Hepatocyte (in vitro differentiated cells): ENCODE measurements around the gene RABEP2. TPM values are rescaled to one million over a fixed set of nuclear protein-coding genes. Genes with fewer than 3 reads are reported as not detected.

Source experiments
- DNase-seq: peaks from one replicate; pipeline ENCODE4 v3.0.0-alpha.2; 2016; ENCODE audit warnings: low spot score
- H2AFZ ChIP-seq: fragments of 200-600 bp; sonication (generic); 2 replicates; pipeline ENCODE4 v1.6.0; 2016; ENCODE audit warnings: antibody characterized with exemption, mild to moderate bottlenecking
- H3K27ac ChIP-seq: fragments of 200-600 bp; sonication (generic); 2 replicates; pipeline ENCODE4 v1.5.1; 2016; ENCODE audit warnings: mild to moderate bottlenecking
- H3K27me3 ChIP-seq: fragments of 200-600 bp; sonication (generic); 2 replicates; pipeline ENCODE4 v1.6.1; 2016
- H3K36me3 ChIP-seq: fragments of 200-600 bp; sonication (generic); replicated peaks from 2 replicates; pipeline ENCODE4 v1.5.1; 2016; ENCODE audit warnings: low read depth; ENCODE audit not compliant: insufficient read depth
- H3K4me1 ChIP-seq: fragments of 200-600 bp; sonication (generic); 2 replicates; pipeline ENCODE4 v1.5.1; 2016; ENCODE audit warnings: mild to moderate bottlenecking, moderate library complexity; ENCODE audit not compliant: insufficient read depth
- H3K4me2 ChIP-seq: fragments of 200-600 bp; sonication (generic); 2 replicates; pipeline ENCODE4 v1.6.0; 2016
- H3K4me3 ChIP-seq: fragments of 200-600 bp; sonication (generic); 2 replicates; pipeline ENCODE4 v1.5.1; 2016; ENCODE audit warnings: mild to moderate bottlenecking
- H3K79me2 ChIP-seq: fragments of 200-600 bp; sonication (generic); 2 replicates; pipeline ENCODE4 v1.6.0; 2017; ENCODE audit warnings: mild to moderate bottlenecking
- H3K9me2 ChIP-seq: fragments of 200-600 bp; sonication (generic); replicated peaks from 2 replicates; pipeline ENCODE4 v1.6.0; 2017; ENCODE audit warnings: mild to moderate bottlenecking; ENCODE audit not compliant: insufficient read depth
- H3K9me3 ChIP-seq: fragments of 200-600 bp; sonication (generic); 2 replicates; pipeline ENCODE4 v1.5.1; 2016; ENCODE audit warnings: low read depth, mild to moderate bottlenecking
- H4K20me1 ChIP-seq: fragments of 200-600 bp; sonication (generic); 2 replicates; pipeline ENCODE4 v1.6.0; 2016; ENCODE audit warnings: mild to moderate bottlenecking; ENCODE audit not compliant: insufficient read depth, poor library complexity, severe bottlenecking
- CTCF ChIP-seq: fragments of 200-600 bp; sonication (generic); IDR thresholded peaks from 2 replicates; pipeline ENCODE4 v1.5.1; 2016; ENCODE audit warnings: antibody characterized with exemption, mild to moderate bottlenecking; ENCODE audit not compliant: poor library complexity
- EZH2 ChIP-seq: fragments of 200-600 bp; sonication (generic); IDR thresholded peaks from 2 replicates; pipeline ENCODE4 v1.6.1; 2016; ENCODE audit warnings: antibody characterized with exemption, mild to moderate bottlenecking, borderline replicate concordance
- EZH2phosphoT487 ChIP-seq: fragments of 200-600 bp; sonication (generic); IDR thresholded peaks from one replicate; pipeline ENCODE4 v1.6.1; 2018; ENCODE audit warnings: antibody characterized with exemption, mild to moderate bottlenecking, low read depth, moderate library complexity; ENCODE audit not compliant: unreplicated experiment, severe bottlenecking
- WGBS: methylation state at CpG from one replicate; pipeline ENCODE4 v1.1.6; 2016; ENCODE audit warnings: low lambda C conversion rate; ENCODE audit errors: missing lambda C conversion rate; 5-methylcytosine and 5-hydroxymethylcytosine counted together
- polyA plus RNA-seq: library from polyadenylated mRNA; unstranded; fragments of >200 nt; fragmentation: Nextera tagmentation; extraction: Ambion mirVana; gene quantifications from 2 replicates; pipeline ENCODE4 v1.2.1, GENCODE V29; 2016
- total RNA-seq: library from RNA; depleted of rRNA; stranded (reverse); fragments of >200 nt; gene quantifications from 2 replicates; pipeline ENCODE4 v1.2.3, GENCODE V29; 2014

RABEP2 gene
- total and polyA plus RNA-seq, 2 experiments from 2014 or later = 30.3 to 37.2 TPM

GRCh38 chr16:28937222-28937876 lies 12.3 kb upstream of the RABEP2 start:
- WGBS = 90% methylated on average over 13 of the region's 14 CpGs
- H3K36me3 ChIP-seq = no peaks in the 10 kb centered on the region
- H3K79me2 ChIP-seq = no peaks in the 10 kb centered on the region

GRCh38 chr16:28936784-28937155 lies 11.7 kb upstream of the RABEP2 start:
- Histone ChIP-seq H3K9me2 (no peaks in the 10 kb centered on the region), H3K4me2 (no peak overlapping the region), H3K27me3 (no peaks in the 10 kb centered on the region), H3K4me3 (no peak overlapping the region), H3K27ac (no peak overlapping the region), H3K36me3 (no peaks in the 10 kb centered on the region), H3K4me1 (no peaks in the 10 kb centered on the region), H3K79me2 (no peaks in the 10 kb centered on the region), H3K9me3 (no peaks in the 10 kb centered on the region), H4K20me1 (no peaks in the 10 kb centered on the region), H2AFZ (no peak overlapping the region)
- TF ChIP-seq CTCF (no peak), EZH2phosphoT487 (no peak), EZH2 (no peak)
- 94% methylated on average over 25 of the region's 26 CpGs for WGBS
- DNase-seq = no peak

More at GRCh38 chr16:28937222-28937876, 12.3 kb upstream of the RABEP2 start:
- Histone ChIP-seq H3K4me3 (no peak overlapping the region), H3K4me1 (no peaks in the 10 kb centered on the region), H2AFZ (no peak overlapping the region), H3K4me2 (no peak overlapping the region), H3K27me3 (no peaks in the 10 kb centered on the region), H3K9me3 (no peaks in the 10 kb centered on the region), H4K20me1 (no peaks in the 10 kb centered on the region), H3K27ac (no peak overlapping the region), H3K9me2 (no peaks in the 10 kb centered on the region)
- no peak for DNase-seq
- TF ChIP-seq EZH2 (no peak), CTCF (no peak), EZH2phosphoT487 (no peak)

- no peak for TF ChIP-seq CTCF
- no peak for TF ChIP-seq EZH2phosphoT487
- TF ChIP-seq EZH2 = no peak
- no peak overlapping the region for H2AFZ ChIP-seq
- no peak overlapping the region for H3K27ac ChIP-seq
- H3K27me3 ChIP-seq = no peaks in the 10 kb centered on the region
- H3K9me3 ChIP-seq = no peaks in the 10 kb centered on the region
- no peaks in the 10 kb centered on the region for H3K79me2 ChIP-seq
- H3K4me2 ChIP-seq = no peak overlapping the region
- H4K20me1 ChIP-seq = no peaks in the 10 kb centered on the region
- DNase-seq = peak; percentile 55
- H3K4me1 ChIP-seq = no peaks in the 10 kb centered on the region
- whole genome bisulfite sequencing = 68% methylated on average over 32 of the region's 36 CpGs
- H3K4me3 ChIP-seq = no peak overlapping the region
- no peaks in the 10 kb centered on the region for H3K36me3 ChIP-seq
- no peaks in the 10 kb centered on the region for H3K9me2 ChIP-seq
Measured at GRCh38 chr16:28935924-28936783, 11.1 kb upstream of the RABEP2 start.
